Heart right ventricle (tissue), 16 donors: Measurements from ENCODE around the gene MARCO. TPM values are rescaled to one million over a fixed set of nuclear protein-coding genes. Genes with fewer than 3 reads are reported as not detected.

Source experiments
- ATAC-seq, 8 donors: fragments of 200-7000 bp; cut with Tn5 transposase; one replicate each; pipeline ENCODE4 v1.9.1; 2020; ENCODE audit warnings: mild to moderate bottlenecking in 8 of 8, moderate library complexity in 8 of 8, moderate number of reproducible peaks in 1 of 8
- DNase-seq, 2 donors: peaks; one replicate each; pipeline ENCODE4 v3.0.0-alpha.2; 2020
- H3K27ac ChIP-seq, 10 donors: fragments of 200-600 bp; sonication (generic) in 2 of 10; one replicate each; pipeline versions ENCODE4 v1.5.0 to v1.8.0; 2020 to 2022; ENCODE audit warnings: mild to moderate bottlenecking in 3 of 10
- H3K27me3 ChIP-seq, 7 donors: fragments of 200-600 bp; one replicate each; pipeline ENCODE4 v1.8.0; 2021 to 2022; ENCODE audit warnings: mild to moderate bottlenecking in 2 of 7
- H3K36me3 ChIP-seq, 9 donors: fragments of 200-600 bp; sonication (generic) in 1 of 9; one replicate each; pipeline versions ENCODE4 v1.5.0 to v1.8.0; 2020 to 2022; ENCODE audit warnings: mild to moderate bottlenecking in 2 of 9
- H3K4me1 ChIP-seq, 9 donors: fragments of 200-600 bp; sonication (generic) in 1 of 9; one replicate each; pipeline versions ENCODE4 v1.5.0 to v1.8.0; 2020 to 2022; ENCODE audit warnings: mild to moderate bottlenecking in 4 of 9
- H3K4me3 ChIP-seq, 10 donors: fragments of 200-600 bp; sonication (generic) in 2 of 10; one replicate each; pipeline versions ENCODE4 v1.5.0 to v1.8.0; 2020 to 2022; ENCODE audit warnings: mild to moderate bottlenecking in 7 of 10, moderate library complexity in 2 of 10
- H3K9me3 ChIP-seq, 11 donors: fragments of 200-600 bp in 10 of 11; sonication (generic) in 2 of 11; one replicate each; pipeline versions ENCODE4 v1.5.0 to v1.8.0; 2013 to 2022; ENCODE audit warnings: mild to moderate bottlenecking in 2 of 11, control low read depth in 1 of 11, moderate library complexity in 1 of 11
- WGBS, 2 donors: extraction: QIAGEN DNeasy Blood & Tissue Kit; methylation state at CpG; one replicate each; pipeline ENCODE4 v1.1.7; 2013; ENCODE audit warnings: inconsistent platforms in 1 of 2; 5-methylcytosine and 5-hydroxymethylcytosine counted together
- intact Hi-C, 10 donors: fragments of 100-400 bp; cut with DNase I; formaldehyde crosslinking; loops; one replicate each; pipeline versions ENCODE4 v1.11.1 to v1.14.2; 2022
- polyA plus RNA-seq, 2 donors: library from polyadenylated mRNA; stranded (reverse); fragments of 200-250 nt; gene quantifications; one replicate each; pipeline ENCODE4 v1.2.3, GENCODE V29; 2013
- total RNA-seq, 10 donors: library from RNA; stranded (reverse); fragmentation: NEBNext Ultra II Directional in 3 of 10; extraction: Animal tissue kit (Norgen Biotek cat#: 25700) in 3 of 10; gene quantifications; one replicate each; pipeline versions ENCODE4 v1.2.1 to v1.2.4, GENCODE V29; 2021 to 2023
- TF ChIP-seq, protein P1 (sequence below), 9 donors: fragments of 200-600 bp; sonication (generic) in 2 of 9; IDR thresholded peaks; one replicate each; pipeline versions ENCODE4 v1.5.0 to v1.8.0; 2021 to 2022; ENCODE audit warnings: antibody characterized with exemption in 9 of 9, mild to moderate bottlenecking in 5 of 9, moderate library complexity in 1 of 9
- donor health status: Arrhythmogenic right ventricular cardiomyopathy.
- donor health status: ischemic (EF 13 %, LVEDD 7.1; RV severe dilation, severe dysfunction).
- donor health status: healthy with polysubstance abuse.
- donor health status: DM: no; HTN: yes; CAD: no.
- donor health status: DM: no; HTN: no; CAD: no.
- donor health status: ischemic (EF 25% LVEDD 6.9; RV normal size, moderate dysfunction).
- donor health status: ischemic (EF 25% LVEDD 5.7; RV mildly dilated, moderate dysfunction).
- donor health status: healthy.
- donor health status: DM: yes; HTN: yes; CAD: no.
- donor health status: Ischemic cardiomyopathy.
- donor health status: ischemic (EF 35%, LVEDD 5.7; RV mildly dilated, moderate dysfunction).
- donor health status: nonischemic (EF 11% LVEDD 7.7; RV severe dilation, severe dysfunction).
- donor health status: DM: yes; HTN: yes; CAD: no.
- donor health status: PGD.
- donor health status: ischemic (EF 29% LVEDD 5.4; RV normal size, mild dysfunction).
- donor health status: nonischemic (EF 23%, LVEDD 6.1; RV moderate dilation, normal function).

Gene MARCO
- total and polyA plus RNA-seq, 12 donors, result 0.47 to 31.2 (median 3.2) TPM

DNA sequence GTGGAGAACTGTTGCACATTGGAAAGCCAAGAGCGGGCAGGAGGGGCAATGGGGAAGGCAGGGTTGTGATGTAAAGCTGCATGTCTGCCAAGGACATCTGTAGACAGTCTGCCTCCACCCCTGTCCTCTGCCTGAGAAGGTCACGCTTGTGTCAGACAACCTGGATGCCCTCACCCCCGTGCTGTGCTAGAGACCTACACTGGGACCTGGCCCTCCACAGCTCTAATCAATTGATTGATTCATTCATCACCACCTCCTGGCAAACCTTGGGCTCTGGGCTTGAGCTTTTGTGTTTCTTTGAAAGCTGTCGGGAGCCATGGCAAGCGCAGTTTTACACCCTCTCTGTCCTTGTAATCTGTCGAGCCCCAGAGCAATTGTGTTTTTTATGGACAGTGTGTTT is 41.1 kb downstream of the MARCO start:
- DNase-seq (no peak), ATAC-seq (no peak)
- intact Hi-C loops, result no loop called here
- Histone ChIP-seq H3K27ac (no peak overlapping the region), H3K36me3 (no peaks in the 10 kb centered on the region), H3K4me1 (no peaks in the 10 kb centered on the region), H3K4me3 (no peak overlapping the region), H3K27me3 (peaks cover 0 to 39% (median 20%) of the 10 kb centered on the region in 7 donors), H3K9me3 (no peaks in the 10 kb centered on the region)
- TF ChIP-seq, protein P1, sequence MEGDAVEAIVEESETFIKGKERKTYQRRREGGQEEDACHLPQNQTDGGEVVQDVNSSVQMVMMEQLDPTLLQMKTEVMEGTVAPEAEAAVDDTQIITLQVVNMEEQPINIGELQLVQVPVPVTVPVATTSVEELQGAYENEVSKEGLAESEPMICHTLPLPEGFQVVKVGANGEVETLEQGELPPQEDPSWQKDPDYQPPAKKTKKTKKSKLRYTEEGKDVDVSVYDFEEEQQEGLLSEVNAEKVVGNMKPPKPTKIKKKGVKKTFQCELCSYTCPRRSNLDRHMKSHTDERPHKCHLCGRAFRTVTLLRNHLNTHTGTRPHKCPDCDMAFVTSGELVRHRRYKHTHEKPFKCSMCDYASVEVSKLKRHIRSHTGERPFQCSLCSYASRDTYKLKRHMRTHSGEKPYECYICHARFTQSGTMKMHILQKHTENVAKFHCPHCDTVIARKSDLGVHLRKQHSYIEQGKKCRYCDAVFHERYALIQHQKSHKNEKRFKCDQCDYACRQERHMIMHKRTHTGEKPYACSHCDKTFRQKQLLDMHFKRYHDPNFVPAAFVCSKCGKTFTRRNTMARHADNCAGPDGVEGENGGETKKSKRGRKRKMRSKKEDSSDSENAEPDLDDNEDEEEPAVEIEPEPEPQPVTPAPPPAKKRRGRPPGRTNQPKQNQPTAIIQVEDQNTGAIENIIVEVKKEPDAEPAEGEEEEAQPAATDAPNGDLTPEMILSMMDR (IDR thresholded peaks at IDR 0.05), result no peak
- 64 to 67% methylated on average over 6 of the region's 6 CpGs for WGBS, 2 donors

GRCh38 chr2:118983915-118984314 is 41.9 kb downstream of the MARCO start:
- 83 to 87% methylated on average over 1 of the region's 1 CpG for WGBS, 2 donors
- ATAC-seq, result no peak
- no peaks in the 10 kb centered on the region for H3K36me3 ChIP-seq
- TF ChIP-seq, protein P1 (IDR thresholded peaks at IDR 0.05), result no peak
- DNase-seq, result no peak
- H3K27me3 ChIP-seq, result peaks cover 0 to 39% (median 25%) of the 10 kb centered on the region in 7 donors
- H3K27ac ChIP-seq, result no peak overlapping the region
- H3K4me1 ChIP-seq, result no peaks in the 10 kb centered on the region
- intact Hi-C loops, result no loop called here
- no peak overlapping the region for H3K4me3 ChIP-seq
- H3K9me3 ChIP-seq, result no peaks in the 10 kb centered on the region

DNA sequence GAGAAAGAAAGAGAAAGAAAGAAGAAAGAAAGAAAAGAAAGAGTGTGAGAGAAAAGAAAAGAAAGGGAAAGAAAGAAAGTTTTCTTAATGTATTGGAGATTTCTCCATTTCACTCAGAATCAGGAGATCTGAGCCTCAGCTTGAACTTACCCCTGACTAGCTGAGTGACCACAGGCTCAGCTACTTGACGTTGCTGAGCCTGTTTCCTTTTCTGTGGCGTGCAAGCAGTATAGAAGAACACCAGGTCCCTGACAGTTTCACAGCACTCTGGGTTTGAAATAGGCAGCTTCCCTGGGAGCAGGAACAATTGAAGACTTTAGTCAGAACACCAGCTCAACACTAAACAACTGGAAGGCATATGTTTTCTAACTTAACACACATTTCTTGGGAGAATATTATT is 44.7 kb downstream of the MARCO start:
- H3K4me3 ChIP-seq, result no peak overlapping the region
- WGBS, 2 donors, result 9 to 19% methylated on average over 2 of the region's 2 CpGs
- peaks cover 0 to 38% (median 21%) of the 10 kb centered on the region in 7 donors for H3K27me3 ChIP-seq

GRCh38 chr2:118987886-118988285 is 45.9 kb downstream of the MARCO start:
- DNase-seq (no peak), ATAC-seq (no peak)
- H3K9me3 ChIP-seq, result no peaks in the 10 kb centered on the region
- H3K27me3 ChIP-seq, result peaks cover 0 to 38% (median 21%) of the 10 kb centered on the region in 7 donors
- intact Hi-C loops, result no loop called here
- H3K36me3 ChIP-seq, result no peaks in the 10 kb centered on the region
- H3K4me3 ChIP-seq, result no peak overlapping the region
- no peaks in the 10 kb centered on the region for H3K4me1 ChIP-seq
- 71 to 78% methylated on average over 2 of the region's 2 CpGs for WGBS, 2 donors
- no peak overlapping the region for H3K27ac ChIP-seq
- TF ChIP-seq, protein P1 (IDR thresholded peaks at IDR 0.05), result no peak

More for the DNA sequence above, 44.7 kb downstream of the MARCO start:
- DNase-seq (no peak), ATAC-seq (no peak)
- Histone ChIP-seq H3K4me1 (no peaks in the 10 kb centered on the region), H3K36me3 (no peaks in the 10 kb centered on the region), H3K27ac (no peak overlapping the region), H3K9me3 (no peaks in the 10 kb centered on the region)
- TF ChIP-seq, protein P1 (IDR thresholded peaks at IDR 0.05), result no peak
- intact Hi-C loops, result no loop called here
